Stimulated activated CD4-positive, alpha-beta T cell treated with anti-CD3 and anti-CD28 coated beads, TNF-alpha, amount 100 ng/mL, for 24 hours (primary cell): ENCODE measurements around the gene UBE2D2.
"Not testable (repeated sequence)": the region's sequence is repeated elsewhere in the genome, so short reads cannot be mapped to it uniquely, and the experiment has no call there.

Source experiments
- DNase-seq, 3 experiments: peaks; one replicate each; pipeline ENCODE4 v3.0.0-alpha.2; 2020; ENCODE audit warnings: low read depth in 3 of 3

The UBE2D2 gene

DNA sequence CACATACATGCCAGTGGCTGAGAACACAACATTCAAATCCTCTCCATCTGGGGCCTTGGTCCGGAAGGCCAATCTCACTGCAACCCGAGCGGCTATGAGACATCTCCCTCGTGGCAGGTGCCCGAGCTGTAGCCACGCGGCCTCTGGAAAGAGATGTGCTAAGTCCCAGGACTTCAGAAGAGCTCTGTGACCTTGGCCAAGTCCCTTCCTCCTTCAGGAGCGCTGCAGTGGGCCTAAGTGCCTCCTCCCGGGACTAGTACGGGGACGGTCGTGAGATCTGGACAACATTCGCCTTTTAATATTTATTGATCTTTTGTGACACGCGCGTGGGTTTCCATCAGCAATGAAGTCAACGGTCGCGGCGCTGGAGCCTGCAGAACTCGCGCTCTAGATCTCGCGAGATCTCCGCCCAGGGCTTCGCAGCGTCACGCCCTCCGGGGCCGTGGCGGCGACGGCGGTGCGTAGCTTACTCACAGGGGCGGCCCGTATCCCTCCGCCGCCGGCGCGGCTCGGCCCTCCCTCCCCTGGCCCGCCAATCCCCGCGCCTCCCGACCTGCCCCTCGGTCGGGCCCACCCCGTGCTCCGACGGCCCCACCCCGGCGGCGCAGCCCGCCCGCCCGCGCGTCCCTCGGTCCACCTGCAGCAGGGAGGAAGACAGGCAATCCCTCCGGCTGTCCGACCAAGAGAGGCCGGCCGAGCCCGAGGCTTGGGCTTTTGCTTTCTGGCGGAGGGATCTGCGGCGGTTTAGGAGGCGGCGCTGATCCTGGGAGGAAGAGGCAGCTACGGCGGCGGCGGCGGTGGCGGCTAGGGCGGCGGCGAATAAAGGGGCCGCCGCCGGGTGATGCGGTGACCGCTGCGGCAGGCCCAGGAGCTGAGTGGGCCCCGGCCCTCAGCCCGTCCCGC lies at the start of gene UBE2D2:
Gene UBE2D2 (plus strand): TSS at position 588 of the 903 bp plus-strand sequence. CDS start 453 bp downstream, outside the sequence.
- DNase-seq, result peak; percentile 95 to 97 (median 95)

- no peak for DNase-seq
Measured at GRCh38 chr5:139512786-139513390, 48.3 kb upstream of the UBE2D2 start.

GRCh38 chr5:139513434-139513833 lies 47.7 kb upstream of the UBE2D2 start:
- peak; percentile 53 to 76 (median 70) for DNase-seq

DNA sequence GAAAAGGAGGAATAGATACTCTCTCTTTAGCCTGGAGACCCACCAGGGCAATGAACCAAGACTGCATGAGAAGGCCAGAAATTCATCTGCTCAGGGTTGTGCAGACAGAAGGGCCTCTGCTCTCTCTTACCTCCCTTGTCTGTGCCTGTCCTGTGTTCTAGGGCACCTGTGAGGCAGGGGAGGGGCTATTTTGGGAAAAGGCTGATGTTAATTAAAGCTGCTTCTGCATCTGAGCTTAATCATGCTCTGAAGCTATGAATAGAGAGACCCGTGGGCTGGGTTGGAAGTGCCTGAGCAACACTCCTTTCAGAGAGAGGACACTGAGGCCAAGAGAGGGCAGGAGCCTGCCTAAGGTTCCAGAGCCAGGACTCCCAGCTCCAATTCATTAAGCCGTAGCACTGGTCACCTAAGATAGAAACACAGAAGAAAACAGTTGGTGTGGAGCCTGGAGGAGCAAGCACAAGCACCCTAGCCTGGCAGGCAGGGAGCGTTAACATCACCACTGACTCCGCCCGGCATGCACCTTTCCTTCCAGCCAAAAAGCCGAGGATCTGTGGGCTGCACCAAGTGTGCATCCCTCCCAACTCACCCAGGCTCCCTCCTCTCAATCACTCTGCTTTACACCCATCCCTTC lies 47.2 kb upstream of the UBE2D2 start:
- no peak for DNase-seq

DNA sequence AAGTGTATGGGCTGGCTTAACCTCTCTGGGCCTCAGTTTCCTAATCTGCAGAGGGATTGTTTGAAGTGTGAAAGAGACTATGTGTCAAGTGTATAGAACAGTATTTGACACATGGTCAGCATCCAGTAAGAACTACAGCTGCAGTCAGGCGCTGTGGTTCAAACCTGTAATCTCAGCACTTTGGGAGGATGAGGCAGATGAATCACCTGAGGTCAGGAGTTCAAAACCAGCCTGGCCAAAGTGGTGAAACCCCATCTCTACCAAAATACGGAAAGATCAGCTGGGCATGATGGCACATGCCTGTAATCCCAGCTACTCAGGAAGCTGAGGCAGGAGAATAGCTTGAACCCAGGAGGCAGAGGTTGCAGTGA lies 46.7 kb upstream of the UBE2D2 start:
- DNase-seq, result no peak

- DNase-seq, result peak; percentile 75 to 87 (median 83)
Measured at GRCh38 chr5:139517683-139518564, 43.2 kb upstream of the UBE2D2 start.

GRCh38 chr5:139523635-139524445 lies 37.3 kb upstream of the UBE2D2 start:
- DNase-seq, result no peak

DNA sequence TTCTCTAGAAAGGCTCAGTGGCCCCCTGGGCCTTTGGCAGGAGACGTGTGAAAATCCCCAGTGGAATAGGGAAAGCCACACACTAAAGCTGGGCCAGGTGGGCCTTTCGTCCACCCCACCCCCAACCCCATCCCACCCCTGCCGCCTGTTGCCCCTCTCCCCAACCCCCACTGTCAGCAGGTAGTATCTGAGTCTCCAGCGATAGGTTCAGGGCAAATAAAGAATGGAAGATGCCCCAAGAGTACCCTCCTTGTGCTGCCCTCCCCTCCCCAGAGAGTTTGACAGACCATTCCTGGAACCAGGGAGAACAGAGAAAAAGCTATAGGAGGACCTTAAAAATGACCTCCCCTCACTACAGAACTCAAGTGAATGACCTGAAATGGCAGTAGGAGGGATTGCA lies 36.7 kb upstream of the UBE2D2 start:
- DNase-seq, result no peak

- DNase-seq, result no peak
Measured at GRCh38 chr5:139524940-139525585, 36.1 kb upstream of the UBE2D2 start.

GRCh38 chr5:139525586-139526308 lies 35.4 kb upstream of the UBE2D2 start:
- not testable (repeated sequence) for DNase-seq

GRCh38 chr5:139526309-139527089 lies 34.6 kb upstream of the UBE2D2 start:
- not testable (repeated sequence) for DNase-seq

- DNase-seq, result not testable (repeated sequence)
Measured at GRCh38 chr5:139527090-139527470, 34.1 kb upstream of the UBE2D2 start.

- DNase-seq, result not testable (repeated sequence)
Measured at GRCh38 chr5:139527896-139528467, 33.2 kb upstream of the UBE2D2 start.

- not testable (repeated sequence) for DNase-seq
Measured at GRCh38 chr5:139528695-139529094, 32.4 kb upstream of the UBE2D2 start.

DNA sequence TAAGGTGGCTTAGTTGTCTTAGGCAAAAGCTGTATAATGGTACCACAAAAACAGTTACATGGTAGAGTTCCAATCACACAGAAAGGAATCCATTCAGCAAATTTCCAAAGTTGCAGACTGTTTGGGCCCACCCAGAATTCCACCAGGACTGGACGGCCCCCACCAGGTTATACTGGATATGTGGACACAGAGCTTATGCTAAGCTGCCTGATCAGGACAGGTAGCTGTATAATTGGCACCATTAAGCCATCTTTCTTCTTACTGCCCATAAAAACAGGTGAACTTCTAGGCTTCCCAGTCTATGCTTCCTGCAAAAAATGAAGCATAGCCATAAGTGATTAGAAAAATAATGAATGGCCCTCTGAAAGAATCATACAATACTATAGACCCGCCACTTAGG lies 31.1 kb upstream of the UBE2D2 start:
- not testable (repeated sequence) for DNase-seq

- DNase-seq, result no peak
Measured at GRCh38 chr5:139531772-139532169, 29.4 kb upstream of the UBE2D2 start.

DNA sequence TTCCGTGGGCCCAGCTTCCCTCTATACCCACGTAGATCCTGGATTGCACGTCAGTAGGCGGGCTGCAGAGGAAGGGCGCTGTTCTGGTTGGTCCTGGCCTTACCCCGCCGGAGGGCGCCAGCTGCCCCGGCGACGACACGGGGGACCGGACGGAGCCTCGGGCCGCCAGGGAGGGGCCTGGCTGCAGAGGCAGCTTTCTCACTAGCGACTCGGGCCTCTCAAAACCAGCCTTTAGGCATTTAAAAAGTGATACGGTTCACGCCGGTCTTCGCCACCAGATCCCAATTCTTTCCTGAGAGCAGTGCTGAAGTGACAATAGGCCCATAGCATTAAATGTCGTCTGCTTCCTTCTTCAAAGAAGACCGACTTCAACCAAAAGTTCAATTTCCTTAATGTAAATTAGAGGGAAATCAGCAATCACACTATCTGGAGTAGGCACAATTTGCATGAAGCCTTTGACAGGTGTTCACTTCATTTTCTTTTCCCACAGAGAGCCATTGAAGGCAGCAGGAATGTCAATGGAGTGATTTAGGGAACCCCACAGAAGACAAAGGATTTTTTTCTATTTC lies 17.6 kb upstream of the UBE2D2 start:
- peak in 2 of 3 experiments; percentile 3 to 51 for DNase-seq

- DNase-seq, result not testable (repeated sequence)
Measured at GRCh38 chr5:139546593-139546992, 14.5 kb upstream of the UBE2D2 start.
